ENCODE data around the gene TOR4A. TPM values are rescaled to one million over a fixed set of nuclear protein-coding genes. Genes with fewer than 3 reads are reported as not detected.

The TOR4A gene
- total RNA-seq, 1 donor from 2014 or later = 16.3 TPM

- peaks cover 72% of the 10 kb centered on the region for H3K27me3 ChIP-seq (ENCODE audit: low read depth)
- H3K27ac ChIP-seq (replicated peaks) = no peak overlapping the region
- H3K36me3 ChIP-seq = no peaks in the 10 kb centered on the region
- DNase-seq = no peak
- TF ChIP-seq CTCF (IDR thresholded peaks at IDR 0.05; ENCODE audit: borderline replicate concordance) = no peak
- intact Hi-C loops (cut with micrococcal nuclease) = loop anchor here (5.0 kb wide), 1 partner anchor 108 kb away; no protein-coding TSS in a partner anchor
- peaks cover 5% of the 10 kb centered on the region for H3K4me1 ChIP-seq
- H3K4me3 ChIP-seq = no peak overlapping the region
- no peaks in the 10 kb centered on the region for H3K9me3 ChIP-seq (replicated peaks)
These were observed 47.4 kb upstream of the TOR4A start for GRCh38 chr9:137229903-137230704.

GRCh38 chr9:137230705-137231371 is 46.7 kb upstream of the TOR4A start, which contains the start of gene SLC34A3:
SLC34A3 (plus strand) TSS chr9:137230901; CDS start chr9:137231703, 802 bp downstream.
- no peak for DNase-seq
- Histone ChIP-seq H3K27ac (replicated peaks) (no peak within 1 kb of the TSS), H3K36me3 (no peaks in the 10 kb centered on the region), H3K4me3 (no peak within 1 kb of the TSS), H3K27me3 (ENCODE audit: low read depth) (peaks cover 79% of the 10 kb centered on the region), H3K4me1 (peaks cover 11% of the 10 kb centered on the region), H3K9me3 (replicated peaks) (no peaks in the 10 kb centered on the region)
- intact Hi-C loops (cut with micrococcal nuclease) = no loop called here
- TF ChIP-seq CTCF (IDR thresholded peaks at IDR 0.05; ENCODE audit: borderline replicate concordance) = no peak

- Histone ChIP-seq H3K4me1 (peaks cover 18% of the 10 kb centered on the region), H3K9me3 (replicated peaks) (no peaks in the 10 kb centered on the region), H3K4me3 (no peak overlapping the region), H3K27ac (replicated peaks) (no peak overlapping the region), H3K36me3 (no peaks in the 10 kb centered on the region), H3K27me3 (ENCODE audit: low read depth) (peaks cover 79% of the 10 kb centered on the region)
- no peak for DNase-seq
- intact Hi-C loops (cut with micrococcal nuclease) = no loop called here
- no peak for TF ChIP-seq CTCF (IDR thresholded peaks at IDR 0.05; ENCODE audit: borderline replicate concordance)
These were observed 46.0 kb upstream of the TOR4A start for GRCh38 chr9:137231372-137232039.

- no peaks in the 10 kb centered on the region for H3K36me3 ChIP-seq
- intact Hi-C loops (cut with micrococcal nuclease) = no loop called here
- H3K4me1 ChIP-seq = peaks cover 23% of the 10 kb centered on the region
- H3K27ac ChIP-seq (replicated peaks) = no peak overlapping the region
- H3K4me3 ChIP-seq = no peak overlapping the region
- H3K27me3 ChIP-seq (ENCODE audit: low read depth) = peaks cover 79% of the 10 kb centered on the region
- no peak for DNase-seq
- H3K9me3 ChIP-seq (replicated peaks) = no peaks in the 10 kb centered on the region
- no peak for TF ChIP-seq CTCF (IDR thresholded peaks at IDR 0.05; ENCODE audit: borderline replicate concordance)
These were observed 45.4 kb upstream of the TOR4A start for GRCh38 chr9:137232101-137232500.

GRCh38 chr9:137232510-137232909 is 45.0 kb upstream of the TOR4A start:
- Histone ChIP-seq H3K36me3 (no peaks in the 10 kb centered on the region), H3K27me3 (ENCODE audit: low read depth) (peaks cover 79% of the 10 kb centered on the region), H3K9me3 (replicated peaks) (no peaks in the 10 kb centered on the region), H3K4me1 (peaks cover 23% of the 10 kb centered on the region), H3K4me3 (no peak overlapping the region), H3K27ac (replicated peaks) (no peak overlapping the region)
- DNase-seq = no peak
- TF ChIP-seq CTCF (IDR thresholded peaks at IDR 0.05; ENCODE audit: borderline replicate concordance) = no peak
- intact Hi-C loops (cut with micrococcal nuclease) = no loop called here
